22Rv1 (cell line): ENCODE data around the gene NID2.

Source experiments
- H3K27ac ChIP-seq: fragments of 450-650 bp; 2 replicates; pipeline ENCODE4 v1.5.1; 2017
- ZFX ChIP-seq: fragments of 450-650 bp; IDR thresholded peaks from 2 replicates; pipeline ENCODE4 v1.6.1; 2017; ENCODE audit warnings: antibody characterized with exemption, borderline replicate concordance
- TF ChIP-seq, protein P1 (sequence below): fragments of 450-650 bp; IDR thresholded peaks from 2 replicates; pipeline ENCODE4 v1.5.1; 2017; ENCODE audit warnings: mild to moderate bottlenecking

The NID2 gene

GRCh38 chr14:52007211-52007610, 61.6 kb downstream of the NID2 start:
- H3K27ac ChIP-seq = no peak overlapping the region
- TF ChIP-seq ZFX = no peak
- TF ChIP-seq, protein P1, sequence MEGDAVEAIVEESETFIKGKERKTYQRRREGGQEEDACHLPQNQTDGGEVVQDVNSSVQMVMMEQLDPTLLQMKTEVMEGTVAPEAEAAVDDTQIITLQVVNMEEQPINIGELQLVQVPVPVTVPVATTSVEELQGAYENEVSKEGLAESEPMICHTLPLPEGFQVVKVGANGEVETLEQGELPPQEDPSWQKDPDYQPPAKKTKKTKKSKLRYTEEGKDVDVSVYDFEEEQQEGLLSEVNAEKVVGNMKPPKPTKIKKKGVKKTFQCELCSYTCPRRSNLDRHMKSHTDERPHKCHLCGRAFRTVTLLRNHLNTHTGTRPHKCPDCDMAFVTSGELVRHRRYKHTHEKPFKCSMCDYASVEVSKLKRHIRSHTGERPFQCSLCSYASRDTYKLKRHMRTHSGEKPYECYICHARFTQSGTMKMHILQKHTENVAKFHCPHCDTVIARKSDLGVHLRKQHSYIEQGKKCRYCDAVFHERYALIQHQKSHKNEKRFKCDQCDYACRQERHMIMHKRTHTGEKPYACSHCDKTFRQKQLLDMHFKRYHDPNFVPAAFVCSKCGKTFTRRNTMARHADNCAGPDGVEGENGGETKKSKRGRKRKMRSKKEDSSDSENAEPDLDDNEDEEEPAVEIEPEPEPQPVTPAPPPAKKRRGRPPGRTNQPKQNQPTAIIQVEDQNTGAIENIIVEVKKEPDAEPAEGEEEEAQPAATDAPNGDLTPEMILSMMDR = no peak

DNA sequence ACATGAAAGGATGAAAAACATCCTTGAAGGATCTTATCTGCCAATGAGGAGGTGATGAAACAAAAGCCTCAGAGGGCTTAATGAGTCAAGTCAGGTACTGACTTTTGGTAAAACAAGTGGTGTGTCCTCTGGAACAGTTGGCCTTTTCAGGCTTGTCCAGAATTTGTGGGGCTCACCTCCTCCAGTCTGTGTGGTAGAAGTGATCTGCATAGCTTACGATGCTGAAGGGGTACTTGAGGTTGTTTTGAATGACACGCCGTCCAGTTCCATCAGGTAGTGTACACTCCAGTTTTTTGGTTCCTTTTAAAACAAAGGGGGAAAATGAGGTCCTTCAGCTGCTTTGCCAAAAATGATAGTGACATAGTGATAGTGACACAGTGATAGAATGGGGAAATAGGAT, 62.5 kb downstream of the NID2 start:
- no peak for TF ChIP-seq ZFX
- TF ChIP-seq, protein P1 = no peak
- no peak overlapping the region for H3K27ac ChIP-seq

DNA sequence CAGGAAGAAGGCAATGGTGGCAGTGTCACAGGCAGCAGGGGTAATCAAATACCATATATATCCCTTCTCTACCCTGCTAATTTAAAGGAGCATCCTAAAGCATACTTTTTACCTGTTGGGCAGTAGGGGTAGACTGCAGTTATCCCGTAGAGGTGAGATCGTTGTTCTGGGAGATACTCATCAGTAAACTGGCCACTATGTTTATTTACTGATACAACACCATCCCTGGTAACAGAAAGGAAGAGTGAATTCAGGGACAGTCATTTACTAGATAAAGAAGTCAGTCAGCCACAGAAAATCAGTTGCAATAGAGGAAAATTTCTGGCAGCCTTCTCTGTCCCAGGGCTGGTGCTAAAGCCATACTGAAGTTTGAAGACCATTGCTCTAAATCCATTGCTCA, 63.2 kb downstream of the NID2 start:
- no peak overlapping the region for H3K27ac ChIP-seq
- TF ChIP-seq, protein P1 = no peak
- no peak for TF ChIP-seq ZFX

DNA sequence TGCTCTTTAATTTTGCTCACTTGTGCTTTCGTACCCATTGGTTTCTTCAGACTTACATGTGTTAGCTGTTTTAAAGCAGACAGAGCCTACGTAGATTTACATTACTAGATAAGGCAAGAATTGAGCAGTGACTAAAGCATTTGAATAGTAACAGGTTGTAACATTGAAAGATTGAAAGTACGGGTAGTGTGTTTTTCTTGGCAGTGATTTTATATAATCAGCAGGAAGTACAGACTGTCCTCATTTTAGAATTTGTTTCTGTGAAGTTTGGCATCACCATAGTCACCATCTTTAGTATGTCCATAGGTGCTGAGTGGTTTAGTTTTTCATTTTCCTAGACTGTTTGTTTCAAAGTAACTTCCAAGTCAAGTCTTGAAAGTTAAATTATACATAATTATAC, 65.5 kb downstream of the NID2 start:
- no peak for TF ChIP-seq ZFX
- TF ChIP-seq, protein P1 = no peak
- peak overlapping the region; percentile 46 for H3K27ac ChIP-seq

GRCh38 chr14:52002542-52002941, 66.3 kb downstream of the NID2 start:
- TF ChIP-seq, protein P1 = no peak
- no peak for TF ChIP-seq ZFX

DNA sequence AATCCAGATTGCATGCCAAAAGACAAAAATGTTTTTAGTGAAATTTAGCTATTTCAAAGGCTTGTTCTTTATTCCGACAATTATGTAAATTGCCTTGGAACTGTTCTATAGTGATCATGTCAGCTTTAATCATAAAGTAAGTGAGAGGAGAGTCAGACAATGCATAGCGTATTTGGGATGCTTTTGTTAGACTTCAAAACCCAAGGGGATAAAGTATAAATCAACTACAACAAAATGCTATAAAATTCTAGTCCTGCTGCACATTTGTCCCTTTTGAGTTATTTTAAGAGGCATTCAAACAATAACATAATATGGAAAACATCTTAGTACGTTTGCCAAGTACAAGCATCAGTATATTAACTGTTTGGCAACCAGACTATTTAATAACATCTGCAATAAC, 68.2 kb downstream of the NID2 start:
- H3K27ac ChIP-seq = no peak overlapping the region
- TF ChIP-seq, protein P1 = no peak
- TF ChIP-seq ZFX = no peak

More at GRCh38 chr14:52002542-52002941, 66.3 kb downstream of the NID2 start:
- H3K27ac ChIP-seq = peak overlapping the region; percentile 46

DNA sequence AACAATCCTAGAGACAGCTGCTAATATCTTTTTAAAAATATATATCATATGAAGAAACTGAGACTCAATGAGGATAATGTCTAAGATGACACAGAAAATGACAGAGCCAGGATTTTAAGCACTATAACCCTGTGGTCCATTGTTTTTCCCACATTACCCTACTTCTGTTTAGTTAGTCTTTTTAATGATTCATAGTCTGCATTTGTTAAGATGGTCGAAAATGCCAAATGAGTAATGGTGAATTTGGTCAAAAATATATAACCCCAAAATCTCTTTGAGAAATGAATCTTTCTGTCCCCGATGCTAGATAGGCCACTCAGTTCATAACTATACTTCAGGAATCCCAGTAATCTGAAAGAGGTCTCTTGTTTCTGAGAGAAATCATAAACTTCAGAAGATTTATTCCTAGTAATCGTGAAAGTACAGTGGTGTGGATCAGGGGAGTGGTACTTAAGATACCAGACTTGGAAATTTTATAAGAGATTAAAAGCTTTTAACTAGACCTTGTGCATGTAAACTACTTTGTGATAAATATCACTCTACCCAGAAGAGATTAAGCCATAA, 68.8 kb downstream of the NID2 start:
- no peak overlapping the region for H3K27ac ChIP-seq

More for the DNA sequence above, 68.8 kb downstream of the NID2 start:
- TF ChIP-seq, protein P1 = no peak
- TF ChIP-seq ZFX = no peak
